DMS114 treated with DMSO at 0.1 percent for 48 hours (cell line): ENCODE data around the gene PHACTR3.

Experiments
- DNase-seq: peaks from one replicate; lab custom pipeline; 2025; ENCODE audit not compliant: unreplicated experiment; lab: John Stamatoyannopoulos, UW

Gene PHACTR3

GRCh38 chr20:59809630-59810448 is 205.5 kb downstream of the PHACTR3 start:
- DNase-seq: no peak

GRCh38 chr20:59810449-59811187 is 206.3 kb downstream of the PHACTR3 start:
- no peak for DNase-seq

GRCh38 chr20:59811681-59812171 is 207.4 kb downstream of the PHACTR3 start:
- no peak for DNase-seq

- DNase-seq: no peak
These were observed 208.2 kb downstream of the PHACTR3 start for GRCh38 chr20:59812286-59813125.

GRCh38 chr20:59813126-59813947 is 209.0 kb downstream of the PHACTR3 start:
- DNase-seq: no peak

- no peak for DNase-seq
These were observed 209.9 kb downstream of the PHACTR3 start for GRCh38 chr20:59813948-59814839.

GRCh38 chr20:59814840-59815340 is 210.6 kb downstream of the PHACTR3 start:
- DNase-seq: no peak

GRCh38 chr20:59816146-59816738 is 211.9 kb downstream of the PHACTR3 start:
- DNase-seq: no peak

GRCh38 chr20:59817406-59817805 is 213.1 kb downstream of the PHACTR3 start:
- no peak for DNase-seq

- DNase-seq: no peak
These were observed 213.7 kb downstream of the PHACTR3 start for GRCh38 chr20:59817846-59818615.

- no peak for DNase-seq
These were observed 214.6 kb downstream of the PHACTR3 start for GRCh38 chr20:59818911-59819310.

- DNase-seq: no peak
These were observed 215.3 kb downstream of the PHACTR3 start for GRCh38 chr20:59819496-59820203.

GRCh38 chr20:59820204-59821041 is 216.1 kb downstream of the PHACTR3 start:
- DNase-seq: no peak

GRCh38 chr20:59821201-59821600 is 216.9 kb downstream of the PHACTR3 start:
- no peak for DNase-seq

- no peak for DNase-seq
These were observed 217.4 kb downstream of the PHACTR3 start for GRCh38 chr20:59821788-59822187.

- no peak for DNase-seq
These were observed 218.1 kb downstream of the PHACTR3 start for GRCh38 chr20:59822291-59823029.
